Thymus (tissue), 11 donors: ENCODE measurements around the gene ABLIM1. TPM values are rescaled to one million over a fixed set of nuclear protein-coding genes. Genes with fewer than 3 reads are reported as not detected.

Source experiments
- DNase-seq, 9 donors: peaks; one replicate each; pipeline ENCODE4 v3.0.0-alpha.2; 2013; ENCODE audit warnings: low spot score in 9 of 9, low read depth in 6 of 9, missing footprints in 1 of 9
- H3K27ac ChIP-seq, 2 donors: one replicate each; pipeline ENCODE4 v1.5.1; 2013; ENCODE audit warnings: control low read depth in 1 of 2, low read depth in 1 of 2, low read length in 1 of 2, mild to moderate bottlenecking in 1 of 2, moderate library complexity in 1 of 2
- H3K27me3 ChIP-seq, 2 donors: one replicate each; pipeline ENCODE4 v1.5.1; 2013; ENCODE audit warnings: low read length in 1 of 2; ENCODE audit not compliant: control insufficient read depth in 2 of 2, insufficient read depth in 1 of 2
- H3K36me3 ChIP-seq, 2 donors: one replicate each; pipeline ENCODE4 v1.5.1; 2013; ENCODE audit warnings: low read length in 1 of 2, mild to moderate bottlenecking in 1 of 2, moderate library complexity in 1 of 2; ENCODE audit not compliant: control insufficient read depth in 2 of 2, insufficient read depth in 2 of 2
- H3K4me1 ChIP-seq, 2 donors: one replicate each; pipeline ENCODE4 v1.5.1; 2013; ENCODE audit warnings: low read length in 2 of 2; ENCODE audit not compliant: control insufficient read depth in 2 of 2, insufficient read depth in 2 of 2
- H3K4me3 ChIP-seq, 2 donors: one replicate each; pipeline ENCODE4 v1.5.1; 2013; ENCODE audit warnings: low read length in 2 of 2, control low read depth in 1 of 2, mild to moderate bottlenecking in 1 of 2
- H3K9me3 ChIP-seq, 2 donors: one replicate each; pipeline ENCODE4 v1.5.1; 2013; ENCODE audit warnings: low read length in 1 of 2, mild to moderate bottlenecking in 1 of 2; ENCODE audit not compliant: control insufficient read depth in 2 of 2, insufficient read depth in 1 of 2
- WGBS: extraction: QIAGEN DNeasy Blood & Tissue Kit; methylation state at CpG from one replicate; pipeline ENCODE4 v1.1.7; 2013; 5-methylcytosine and 5-hydroxymethylcytosine counted together
- polyA plus RNA-seq: library from polyadenylated mRNA; stranded (reverse); fragments of 200-250 nt; gene quantifications from one replicate; pipeline ENCODE4 v1.2.3, GENCODE V29; 2013
- total RNA-seq: library from RNA; stranded (reverse); fragments of 120-200 nt; gene quantifications from one replicate; pipeline ENCODE4 v1.2.4, GENCODE V29; 2013
- donor health status: healthy.

The ABLIM1 gene
- total and polyA plus RNA-seq, 2 donors, result 43.3 to 49.1 TPM

GRCh38 chr10:114683162-114683561 lies 25.1 kb upstream of the ABLIM1 start:
- H3K9me3 ChIP-seq, result no peaks in the 10 kb centered on the region
- no peaks in the 10 kb centered on the region for H3K4me1 ChIP-seq
- no peaks in the 10 kb centered on the region for H3K27me3 ChIP-seq
- no peaks in the 10 kb centered on the region for H3K36me3 ChIP-seq
- no peak overlapping the region for H3K4me3 ChIP-seq
- no peak for DNase-seq
- 95% methylated on average over 10 of the region's 10 CpGs for WGBS
- H3K27ac ChIP-seq, result no peak overlapping the region

- 76% methylated on average over 4 of the region's 4 CpGs for WGBS
- Histone ChIP-seq H3K4me1 (no peaks in the 10 kb centered on the region), H3K27ac (no peak overlapping the region), H3K27me3 (no peaks in the 10 kb centered on the region), H3K36me3 (no peaks in the 10 kb centered on the region), H3K9me3 (no peaks in the 10 kb centered on the region), H3K4me3 (no peak overlapping the region)
- no peak for DNase-seq
Observed at GRCh38 chr10:114682532-114682931, 24.5 kb upstream of the ABLIM1 start.

GRCh38 chr10:114682121-114682520 lies 24.0 kb upstream of the ABLIM1 start:
- 94% methylated on average over 3 of the region's 3 CpGs for WGBS
- no peak overlapping the region for H3K4me3 ChIP-seq
- no peaks in the 10 kb centered on the region for H3K9me3 ChIP-seq
- H3K4me1 ChIP-seq, result no peaks in the 10 kb centered on the region
- DNase-seq, result no peak
- H3K27ac ChIP-seq, result no peak overlapping the region
- no peaks in the 10 kb centered on the region for H3K27me3 ChIP-seq
- H3K36me3 ChIP-seq, result no peaks in the 10 kb centered on the region

GRCh38 chr10:114681542-114681941 lies 23.5 kb upstream of the ABLIM1 start:
- Histone ChIP-seq H3K36me3 (no peaks in the 10 kb centered on the region), H3K27me3 (no peaks in the 10 kb centered on the region), H3K4me3 (no peak overlapping the region), H3K27ac (no peak overlapping the region), H3K4me1 (no peaks in the 10 kb centered on the region), H3K9me3 (no peaks in the 10 kb centered on the region)
- 96% methylated on average over 5 of the region's 5 CpGs for WGBS
- DNase-seq, result no peak

- H3K4me1 ChIP-seq, result no peaks in the 10 kb centered on the region
- H3K9me3 ChIP-seq, result no peaks in the 10 kb centered on the region
- no peak overlapping the region for H3K27ac ChIP-seq
- no peak overlapping the region for H3K4me3 ChIP-seq
- DNase-seq, result no peak
- WGBS, result 99% methylated on average over 3 of the region's 3 CpGs
- H3K27me3 ChIP-seq, result no peaks in the 10 kb centered on the region
- no peaks in the 10 kb centered on the region for H3K36me3 ChIP-seq
Observed at GRCh38 chr10:114680543-114681117, 22.6 kb upstream of the ABLIM1 start.

GRCh38 chr10:114679552-114679951 lies 21.5 kb upstream of the ABLIM1 start:
- Histone ChIP-seq H3K4me3 (no peak overlapping the region), H3K27me3 (no peaks in the 10 kb centered on the region), H3K4me1 (no peaks in the 10 kb centered on the region), H3K27ac (no peak overlapping the region), H3K9me3 (no peaks in the 10 kb centered on the region), H3K36me3 (no peaks in the 10 kb centered on the region)
- 97% methylated on average over 5 of the region's 5 CpGs for WGBS
- DNase-seq, result no peak

GRCh38 chr10:114678820-114679219 lies 20.7 kb upstream of the ABLIM1 start:
- Histone ChIP-seq H3K27me3 (no peaks in the 10 kb centered on the region), H3K4me3 (no peak overlapping the region), H3K9me3 (no peaks in the 10 kb centered on the region), H3K27ac (no peak overlapping the region), H3K36me3 (no peaks in the 10 kb centered on the region), H3K4me1 (no peaks in the 10 kb centered on the region)
- WGBS, result 94% methylated on average over 2 of the region's 2 CpGs
- no peak for DNase-seq

GRCh38 chr10:114678336-114678735 lies 20.3 kb upstream of the ABLIM1 start:
- WGBS, result 97% methylated on average over 4 of the region's 4 CpGs
- Histone ChIP-seq H3K27me3 (no peaks in the 10 kb centered on the region), H3K27ac (no peak overlapping the region), H3K4me3 (no peak overlapping the region), H3K9me3 (no peaks in the 10 kb centered on the region), H3K36me3 (no peaks in the 10 kb centered on the region), H3K4me1 (no peaks in the 10 kb centered on the region)
- no peak for DNase-seq

- no peak for DNase-seq
- H3K27me3 ChIP-seq, result no peaks in the 10 kb centered on the region
- no peak overlapping the region for H3K27ac ChIP-seq
- no peak overlapping the region for H3K4me3 ChIP-seq
- 94% methylated on average over 4 of the region's 4 CpGs for WGBS
- no peaks in the 10 kb centered on the region for H3K9me3 ChIP-seq
- no peaks in the 10 kb centered on the region for H3K4me1 ChIP-seq
- H3K36me3 ChIP-seq, result no peaks in the 10 kb centered on the region
Observed at GRCh38 chr10:114674346-114674745, 16.3 kb upstream of the ABLIM1 start.

GRCh38 chr10:114669648-114670047 lies 11.6 kb upstream of the ABLIM1 start:
- no peaks in the 10 kb centered on the region for H3K4me1 ChIP-seq
- H3K27ac ChIP-seq, result no peak overlapping the region
- H3K9me3 ChIP-seq, result no peaks in the 10 kb centered on the region
- no peaks in the 10 kb centered on the region for H3K36me3 ChIP-seq
- DNase-seq, result no peak
- H3K4me3 ChIP-seq, result no peak overlapping the region
- WGBS, result 96% methylated on average over 3 of the region's 3 CpGs
- no peaks in the 10 kb centered on the region for H3K27me3 ChIP-seq
